C4-2B (cell line): ENCODE measurements around the gene POLR2F.

Experiments
- CTCF ChIP-seq: fragments of 450-650 bp; conservative IDR thresholded peaks from 2 replicates; pipeline ENCODE4 v1.5.1; 2017; ENCODE audit warnings: mild to moderate bottlenecking
- ZFX ChIP-seq: fragments of 450-650 bp; IDR thresholded peaks from 2 replicates; pipeline ENCODE4 v1.6.1; 2017

GRCh38 chr22:37930952-37931440 lies 22.5 kb upstream of the POLR2F start:
- TF ChIP-seq CTCF, result no peak; the same call in 1 of the 2 replicates
- no peak for TF ChIP-seq ZFX
